Right forelimb (tissue), 1 donor: ENCODE measurements around the gene CACNA1G.
A peak's percentile ranks its signal among the peaks of the same experiment; 100 is the strongest.

Experiments
- DNase-seq: peaks from one replicate; pipeline ENCODE4 v3.0.0-alpha.2; 2018

Gene CACNA1G

DNA sequence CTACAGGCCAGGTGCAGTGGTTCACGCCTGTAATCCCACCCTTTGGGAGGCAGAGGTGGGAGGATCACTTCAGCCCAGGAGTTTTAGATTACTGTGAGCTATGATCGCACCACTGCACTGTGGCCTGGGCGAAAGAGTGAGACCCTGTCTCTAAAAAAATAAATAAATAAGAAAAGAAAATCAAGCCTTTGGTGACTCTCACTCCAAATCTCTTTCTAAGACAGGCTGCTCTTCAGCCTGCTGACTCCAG lies 75.1 kb downstream of the CACNA1G start:
- no peak for DNase-seq

DNA sequence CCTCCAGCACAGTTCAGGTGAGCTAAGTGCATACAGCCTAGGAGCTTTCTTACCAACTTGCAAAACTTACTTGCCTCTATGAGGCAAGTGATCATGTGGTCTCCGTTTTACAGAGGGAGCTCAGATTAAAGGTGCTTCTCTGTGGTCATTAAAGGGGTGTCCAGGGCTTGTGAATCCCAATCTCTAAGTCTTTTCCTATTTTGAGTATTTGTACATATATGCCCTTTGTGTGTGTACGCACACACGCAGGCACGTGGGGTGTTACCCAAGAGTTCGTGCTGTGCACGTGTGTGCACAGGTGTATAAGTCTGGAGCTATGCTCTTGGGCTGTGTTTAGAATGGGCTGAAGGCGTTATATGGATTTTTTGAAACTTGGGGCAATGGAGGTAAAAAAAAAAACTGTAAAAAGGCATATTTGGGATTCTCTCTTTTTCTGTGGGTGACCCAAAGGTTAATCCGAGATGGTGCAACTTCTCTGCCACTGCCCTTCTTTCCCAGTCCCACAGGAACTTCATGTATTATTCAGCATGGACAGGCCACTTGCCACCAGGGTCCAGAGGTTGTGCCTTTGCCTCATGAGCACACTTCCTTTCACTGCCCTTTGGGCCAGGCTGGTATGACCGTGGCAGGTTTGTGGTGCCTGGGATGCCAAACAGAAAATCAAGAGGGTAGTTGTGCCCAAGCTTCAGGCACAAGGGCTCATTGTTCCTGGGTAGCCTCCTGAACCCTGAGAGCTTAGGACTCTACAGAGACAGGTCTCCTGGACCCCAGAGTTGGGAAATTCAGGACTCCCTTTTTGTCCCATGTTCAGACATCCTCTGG lies 75.7 kb downstream of the CACNA1G start:
- DNase-seq: no peak

DNA sequence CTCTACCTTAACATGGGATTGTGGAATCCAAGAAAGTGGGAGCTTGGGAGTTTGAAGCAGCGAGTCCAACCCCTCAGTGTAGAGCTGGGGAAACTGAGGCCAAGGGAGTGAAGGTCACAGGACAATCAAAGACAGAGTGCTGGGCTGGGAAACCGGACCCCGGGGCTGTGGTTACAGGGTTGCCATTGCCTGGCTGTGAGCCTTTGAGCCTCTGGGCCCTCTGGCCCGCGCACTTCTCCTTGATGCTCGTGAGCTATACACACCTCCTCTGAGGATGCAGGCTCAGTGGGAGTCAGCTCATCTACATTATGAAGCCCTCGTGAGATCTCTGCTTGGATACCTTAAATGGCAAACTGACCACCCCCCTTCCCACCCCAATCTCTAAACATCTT lies 76.3 kb downstream of the CACNA1G start:
- DNase-seq: no peak

GRCh38 chr17:50637829-50638605 lies 77.5 kb downstream of the CACNA1G start:
- DNase-seq: no peak

GRCh38 chr17:50638606-50638965 lies 78.1 kb downstream of the CACNA1G start:
- no peak for DNase-seq

DNA sequence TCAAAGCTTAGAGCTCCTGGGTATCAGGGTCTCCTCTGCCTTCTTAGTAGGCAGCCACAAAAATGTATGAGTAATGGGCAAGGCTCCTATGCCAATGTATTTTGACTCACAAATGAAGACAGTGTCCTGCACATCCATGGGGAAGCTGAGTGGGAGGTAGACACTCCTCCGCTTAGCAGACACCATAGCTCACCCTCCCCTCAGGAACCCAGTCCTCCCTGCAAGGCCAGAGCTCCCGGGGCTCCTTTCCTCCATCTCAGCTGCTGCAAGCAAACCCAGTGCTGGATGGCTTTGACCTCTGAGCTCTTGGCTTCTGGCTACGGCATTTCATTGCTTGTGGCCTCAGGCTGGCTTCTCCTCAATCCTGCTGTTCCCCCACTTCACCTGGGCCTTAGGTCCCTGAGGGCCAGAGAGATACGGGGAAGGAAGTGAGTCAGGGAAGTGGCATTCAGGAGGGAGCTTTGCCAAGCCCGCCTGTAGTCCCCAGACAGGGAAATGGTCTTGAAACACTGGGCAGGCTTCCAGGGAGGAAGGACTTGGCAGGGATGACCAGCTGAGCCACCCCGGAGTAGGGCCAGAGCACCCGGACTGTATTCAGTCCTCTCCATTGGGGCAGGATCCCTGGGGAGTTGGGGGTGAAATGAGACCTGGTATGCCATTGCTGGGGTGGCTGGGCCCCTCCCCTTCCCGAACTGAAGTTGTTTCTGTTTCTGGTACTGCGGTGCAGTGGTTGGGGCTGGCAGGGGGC lies 78.6 kb downstream of the CACNA1G start:
- DNase-seq: peak; percentile 70

- no peak for DNase-seq
Observed at GRCh38 chr17:50640686-50641351, 80.3 kb downstream of the CACNA1G start.

GRCh38 chr17:50641357-50641756 lies 80.8 kb downstream of the CACNA1G start:
- DNase-seq: no peak

DNA sequence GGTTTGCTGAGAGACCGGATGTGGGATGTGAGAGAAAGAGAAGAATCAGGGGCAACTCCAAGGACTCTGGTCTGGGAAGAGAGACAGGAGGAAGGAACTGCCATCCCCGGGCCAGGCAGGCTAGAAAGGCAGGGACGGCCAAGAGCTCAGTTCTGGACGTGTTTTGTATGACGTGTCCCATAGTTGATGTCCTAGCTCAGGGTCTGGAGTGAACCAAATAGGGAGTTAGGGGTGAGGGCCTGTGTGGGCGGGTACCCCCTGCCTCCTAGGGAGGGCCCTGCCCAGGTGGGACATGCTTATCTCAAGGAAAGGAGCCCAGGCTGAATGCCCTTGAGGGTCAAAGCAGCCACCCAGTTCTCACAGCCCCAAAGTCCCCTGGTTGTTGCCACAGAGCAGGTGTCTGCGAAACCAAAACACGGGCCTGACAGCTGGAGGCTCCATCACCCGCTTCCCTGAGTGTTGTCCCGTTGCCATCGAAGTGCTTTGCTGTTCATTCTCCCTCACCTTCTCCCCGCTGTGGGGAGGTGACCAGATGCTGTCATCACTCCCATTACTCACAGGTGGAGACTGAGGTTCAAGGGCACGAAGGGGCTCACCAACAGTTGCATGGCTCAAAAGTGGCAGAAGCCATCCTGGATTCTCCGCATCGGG lies 81.7 kb downstream of the CACNA1G start:
- DNase-seq: no peak

- DNase-seq: no peak
Observed at GRCh38 chr17:50642722-50643656, 82.5 kb downstream of the CACNA1G start.

DNA sequence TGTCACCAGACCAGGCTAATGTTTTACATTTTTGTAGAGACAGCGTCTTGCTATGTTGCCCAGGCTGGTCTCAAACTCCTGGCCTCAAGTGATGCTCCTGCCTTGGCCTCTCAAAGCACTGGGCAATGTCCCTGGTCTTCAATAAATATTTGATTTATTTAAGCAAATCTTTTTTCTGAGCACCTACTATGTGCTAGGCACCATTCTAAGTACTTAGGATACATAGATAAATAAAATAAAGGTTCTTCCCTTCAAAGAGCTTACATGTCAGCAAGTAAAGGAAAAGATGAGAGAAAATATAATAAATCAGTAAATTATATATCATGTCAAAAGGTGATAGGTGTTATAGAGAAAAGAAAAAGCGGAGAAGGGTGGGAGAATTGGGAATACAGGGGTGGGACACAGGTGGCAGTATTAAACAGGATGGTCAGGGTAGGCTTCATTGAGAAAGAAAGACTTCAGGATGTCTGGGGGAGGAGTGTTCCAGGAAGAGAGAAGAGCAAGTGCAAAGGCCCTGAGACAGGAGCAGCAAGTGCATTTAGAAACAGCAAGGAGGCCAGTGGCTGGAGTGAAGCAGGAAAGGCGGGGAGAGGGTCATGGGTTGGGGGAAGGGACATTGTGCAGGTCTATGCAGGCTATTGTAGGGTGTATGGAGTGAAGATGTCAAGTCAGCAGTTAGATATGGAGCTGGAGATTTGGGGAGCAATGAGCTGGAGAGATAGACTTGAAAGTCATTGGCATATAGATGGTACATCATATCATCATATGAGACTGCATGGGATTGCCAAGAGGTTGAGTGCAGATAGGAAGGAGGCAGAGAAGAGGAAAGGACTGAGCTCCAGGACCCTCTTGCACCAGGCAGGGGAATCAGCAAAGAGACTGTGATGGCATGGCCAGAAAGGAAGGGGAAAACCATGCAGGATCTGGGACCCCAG lies 85.5 kb downstream of the CACNA1G start:
- DNase-seq: no peak

- no peak for DNase-seq
Observed at GRCh38 chr17:50647187-50647586, 86.7 kb downstream of the CACNA1G start.

DNA sequence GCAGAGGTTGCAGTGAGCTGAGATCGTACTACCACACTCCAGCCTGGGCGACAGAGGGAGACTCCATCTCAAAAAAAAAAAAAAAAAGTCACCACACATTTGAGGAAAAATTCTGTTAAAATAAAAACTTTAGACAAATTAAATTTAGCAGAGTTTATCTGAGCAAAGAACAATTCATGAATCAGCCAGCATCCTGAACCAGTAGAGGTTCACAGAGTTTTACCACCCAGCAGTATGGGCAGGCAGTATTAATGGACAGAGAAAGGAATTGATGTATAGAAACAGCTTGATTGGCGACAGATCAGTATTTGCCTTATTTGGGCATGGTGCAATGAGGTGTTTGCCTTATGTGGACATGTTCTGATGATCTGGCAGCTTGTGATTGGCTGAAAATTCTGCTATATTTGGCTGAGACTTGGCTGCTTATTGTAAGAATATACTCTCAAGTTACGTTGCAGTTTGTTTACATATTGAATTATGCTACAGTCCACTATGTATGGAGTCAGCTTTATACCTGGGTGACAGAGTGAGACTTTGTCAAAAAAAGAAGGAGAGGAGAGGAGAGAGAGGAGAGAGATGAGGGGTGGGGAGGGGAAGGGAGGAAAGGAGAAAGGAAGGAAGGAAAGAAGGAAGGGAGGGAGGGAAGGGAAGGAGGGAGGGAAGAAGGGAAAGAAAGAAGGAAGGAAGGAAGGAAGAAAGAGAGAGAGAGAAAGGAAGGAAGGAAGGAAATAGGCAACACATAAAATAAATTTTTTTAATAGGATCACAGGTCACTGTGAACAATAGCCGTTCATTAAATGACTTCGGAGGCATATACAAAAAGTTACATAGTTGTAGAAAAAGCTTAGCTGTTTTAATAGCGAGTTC lies 88.8 kb downstream of the CACNA1G start:
- DNase-seq: no peak

DNA sequence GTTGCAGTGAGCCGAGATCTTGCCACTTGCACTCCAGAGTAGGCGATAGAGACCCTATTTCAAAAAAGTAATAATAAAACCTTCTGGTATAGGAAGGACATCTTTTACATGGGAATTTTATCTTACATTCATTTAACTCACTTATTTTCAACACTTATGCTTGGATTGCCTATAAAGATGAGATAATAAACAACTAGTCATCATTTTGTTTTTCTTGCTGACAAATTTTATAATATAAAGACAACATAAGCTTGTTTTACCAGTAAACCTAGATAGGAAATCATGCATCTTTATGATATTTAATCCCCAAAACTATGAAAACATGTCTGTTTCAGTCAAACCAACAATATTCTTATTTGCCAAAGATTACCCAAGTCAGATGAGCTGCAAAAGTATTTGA lies 91.1 kb downstream of the CACNA1G start:
- DNase-seq: no peak

DNA sequence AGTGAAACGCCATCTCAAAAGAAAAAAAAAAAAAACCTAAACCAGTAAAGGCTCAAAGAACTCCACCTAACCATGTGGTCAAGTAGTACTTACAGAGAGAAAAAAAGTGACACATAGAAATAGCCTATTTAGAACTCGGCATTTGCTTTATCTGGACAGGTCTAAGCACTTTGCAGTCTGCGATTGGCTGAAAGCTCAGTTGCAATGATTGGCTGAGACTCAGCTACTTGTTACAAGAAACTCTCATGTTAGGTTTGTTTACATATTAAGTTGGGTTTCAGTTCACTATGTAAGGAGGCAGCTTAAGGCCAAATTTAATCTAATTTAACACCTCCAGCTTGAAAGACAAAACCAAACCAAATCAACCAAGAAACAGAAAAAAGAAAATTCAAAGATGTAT lies 93.2 kb downstream of the CACNA1G start:
- no peak for DNase-seq

DNA sequence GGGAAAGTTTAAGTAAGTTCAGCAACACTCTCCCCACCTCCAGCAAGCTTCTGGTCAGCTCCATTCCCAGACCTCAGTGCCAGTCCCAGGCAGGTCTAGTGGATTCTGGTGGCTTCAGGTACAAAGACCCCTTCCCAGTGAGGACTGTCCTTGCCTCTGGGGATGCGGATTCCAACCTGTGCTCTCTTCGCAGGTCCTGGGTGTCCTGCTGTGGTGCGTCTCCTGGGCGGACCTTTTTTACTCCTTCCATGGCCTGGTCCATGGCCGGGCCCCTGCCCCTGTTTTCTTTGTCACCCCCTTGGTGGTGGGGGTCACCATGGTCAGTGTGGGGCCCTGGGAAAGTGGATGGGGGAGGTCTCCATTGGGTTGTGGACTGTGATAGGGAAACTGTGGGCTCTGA lies 96.0 kb downstream of the CACNA1G start:
- DNase-seq: no peak

GRCh38 chr17:50657054-50657453 lies 96.5 kb downstream of the CACNA1G start:
- no peak for DNase-seq

GRCh38 chr17:50657627-50658026 lies 97.1 kb downstream of the CACNA1G start:
- DNase-seq: no peak

DNA sequence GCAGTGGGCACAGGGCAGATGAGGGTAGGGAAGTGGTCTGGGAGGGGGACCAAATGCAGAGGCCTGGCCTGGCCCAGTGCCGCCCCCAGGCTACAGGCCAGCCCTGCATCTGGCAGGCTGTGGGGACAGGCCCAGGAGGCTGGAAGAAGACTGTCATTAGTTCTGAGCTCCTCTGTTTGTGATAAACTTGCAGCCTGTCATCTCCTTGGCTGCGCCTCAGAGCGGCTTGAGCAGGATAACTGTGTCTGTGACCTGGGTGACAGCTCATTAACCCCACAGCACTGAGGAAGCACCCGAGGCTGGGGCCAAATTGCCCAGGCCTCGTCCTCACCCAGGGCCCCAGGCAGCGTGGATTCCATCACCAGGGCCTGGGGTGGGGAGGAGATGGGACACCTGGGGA lies 98.1 kb downstream of the CACNA1G start:
- DNase-seq: no peak

- DNase-seq: no peak
Observed at GRCh38 chr17:50659179-50659578, 98.7 kb downstream of the CACNA1G start.
